ENCODE data around the gene LHX1. TPM values are rescaled to one million over a fixed set of nuclear protein-coding genes. Genes with fewer than 3 reads are reported as not detected.

LHX1 gene
- total RNA-seq, 1 experiment from 2014 or later = not detected

- Histone ChIP-seq H3K36me3 (ENCODE audit: insufficient read depth, low read length) (no peaks in the 10 kb centered on the region), H3K4me1 (ENCODE audit: low read length) (peaks cover 3% of the 10 kb centered on the region), H3K4me3 (ENCODE audit: low read length) (no peak overlapping the region), H3K79me2 (ENCODE audit: low read length) (no peaks in the 10 kb centered on the region), H3K27me3 (ENCODE audit: low read length) (no peaks in the 10 kb centered on the region), H3K9me2 (replicated peaks; ENCODE audit: insufficient read depth, low read length) (no peaks in the 10 kb centered on the region), H4K20me1 (ENCODE audit: insufficient read depth, low read depth, low read length) (no peaks in the 10 kb centered on the region), H3K4me2 (ENCODE audit: low read depth, low read length, poor library complexity, severe bottlenecking) (no peak overlapping the region), H3K9me3 (ENCODE audit: low read length) (no peaks in the 10 kb centered on the region), H2AFZ (ENCODE audit: low read length) (no peak overlapping the region), H3K27ac (ENCODE audit: low read length) (no peak overlapping the region), H3K9ac (ENCODE audit: low read length) (no peak overlapping the region)
- no peak for DNase-seq
Measured at GRCh38 chr17:36899250-36900159, 37.8 kb upstream of the LHX1 start.

- Histone ChIP-seq H3K36me3 (ENCODE audit: insufficient read depth, low read length) (no peaks in the 10 kb centered on the region), H3K4me3 (ENCODE audit: low read length) (no peak overlapping the region), H3K4me1 (ENCODE audit: low read length) (peaks cover 6% of the 10 kb centered on the region), H3K27me3 (ENCODE audit: low read length) (no peaks in the 10 kb centered on the region), H2AFZ (ENCODE audit: low read length) (no peak overlapping the region), H3K27ac (ENCODE audit: low read length) (no peak overlapping the region), H4K20me1 (ENCODE audit: insufficient read depth, low read depth, low read length) (no peaks in the 10 kb centered on the region), H3K79me2 (ENCODE audit: low read length) (no peaks in the 10 kb centered on the region), H3K9me2 (replicated peaks; ENCODE audit: insufficient read depth, low read length) (no peaks in the 10 kb centered on the region), H3K9ac (ENCODE audit: low read length) (no peak overlapping the region), H3K4me2 (ENCODE audit: low read depth, low read length, poor library complexity, severe bottlenecking) (no peak overlapping the region), H3K9me3 (ENCODE audit: low read length) (no peaks in the 10 kb centered on the region)
- no peak for DNase-seq
Measured at GRCh38 chr17:36900160-36900512, 37.1 kb upstream of the LHX1 start.

- Histone ChIP-seq H2AFZ (ENCODE audit: low read length) (no peak overlapping the region), H3K9me2 (replicated peaks; ENCODE audit: insufficient read depth, low read length) (no peaks in the 10 kb centered on the region), H3K4me2 (ENCODE audit: low read depth, low read length, poor library complexity, severe bottlenecking) (no peak overlapping the region), H3K9ac (ENCODE audit: low read length) (no peak overlapping the region), H3K27ac (ENCODE audit: low read length) (no peak overlapping the region), H3K9me3 (ENCODE audit: low read length) (no peaks in the 10 kb centered on the region), H3K27me3 (ENCODE audit: low read length) (no peaks in the 10 kb centered on the region), H3K79me2 (ENCODE audit: low read length) (no peaks in the 10 kb centered on the region), H3K4me3 (ENCODE audit: low read length) (no peak overlapping the region), H4K20me1 (ENCODE audit: insufficient read depth, low read depth, low read length) (no peaks in the 10 kb centered on the region), H3K36me3 (ENCODE audit: insufficient read depth, low read length) (no peaks in the 10 kb centered on the region), H3K4me1 (ENCODE audit: low read length) (peaks cover 6% of the 10 kb centered on the region)
- DNase-seq = no peak
Measured at GRCh38 chr17:36901506-36901905, 35.8 kb upstream of the LHX1 start.

GRCh38 chr17:36907407-36907806, 29.9 kb upstream of the LHX1 start:
- Histone ChIP-seq H4K20me1 (ENCODE audit: insufficient read depth, low read depth, low read length) (no peaks in the 10 kb centered on the region), H3K27ac (ENCODE audit: low read length) (no peak overlapping the region), H3K79me2 (ENCODE audit: low read length) (no peaks in the 10 kb centered on the region), H3K9me3 (ENCODE audit: low read length) (no peaks in the 10 kb centered on the region), H2AFZ (ENCODE audit: low read length) (no peak overlapping the region), H3K4me1 (ENCODE audit: low read length) (peaks cover 6% of the 10 kb centered on the region), H3K4me3 (ENCODE audit: low read length) (no peak overlapping the region), H3K36me3 (ENCODE audit: insufficient read depth, low read length) (no peaks in the 10 kb centered on the region), H3K4me2 (ENCODE audit: low read depth, low read length, poor library complexity, severe bottlenecking) (no peak overlapping the region), H3K9ac (ENCODE audit: low read length) (no peak overlapping the region), H3K9me2 (replicated peaks; ENCODE audit: insufficient read depth, low read length) (no peaks in the 10 kb centered on the region), H3K27me3 (ENCODE audit: low read length) (no peaks in the 10 kb centered on the region)
- DNase-seq = no peak

GRCh38 chr17:36910513-36910912, 26.8 kb upstream of the LHX1 start:
- Histone ChIP-seq H2AFZ (ENCODE audit: low read length) (no peak overlapping the region), H3K9ac (ENCODE audit: low read length) (no peak overlapping the region), H3K27me3 (ENCODE audit: low read length) (no peaks in the 10 kb centered on the region), H3K4me2 (ENCODE audit: low read depth, low read length, poor library complexity, severe bottlenecking) (no peak overlapping the region), H3K79me2 (ENCODE audit: low read length) (no peaks in the 10 kb centered on the region), H3K4me1 (ENCODE audit: low read length) (no peaks in the 10 kb centered on the region), H3K9me2 (replicated peaks; ENCODE audit: insufficient read depth, low read length) (no peaks in the 10 kb centered on the region), H3K27ac (ENCODE audit: low read length) (no peak overlapping the region), H3K9me3 (ENCODE audit: low read length) (no peaks in the 10 kb centered on the region), H4K20me1 (ENCODE audit: insufficient read depth, low read depth, low read length) (no peaks in the 10 kb centered on the region), H3K4me3 (ENCODE audit: low read length) (no peak overlapping the region), H3K36me3 (ENCODE audit: insufficient read depth, low read length) (no peaks in the 10 kb centered on the region)
- DNase-seq = no peak

- Histone ChIP-seq H4K20me1 (ENCODE audit: insufficient read depth, low read depth, low read length) (no peaks in the 10 kb centered on the region), H3K9ac (ENCODE audit: low read length) (no peak overlapping the region), H3K4me1 (ENCODE audit: low read length) (no peaks in the 10 kb centered on the region), H3K9me3 (ENCODE audit: low read length) (no peaks in the 10 kb centered on the region), H3K27ac (ENCODE audit: low read length) (no peak overlapping the region), H3K79me2 (ENCODE audit: low read length) (no peaks in the 10 kb centered on the region), H3K27me3 (ENCODE audit: low read length) (no peaks in the 10 kb centered on the region), H3K4me3 (ENCODE audit: low read length) (no peak overlapping the region), H3K36me3 (ENCODE audit: insufficient read depth, low read length) (no peaks in the 10 kb centered on the region), H2AFZ (ENCODE audit: low read length) (no peak overlapping the region), H3K4me2 (ENCODE audit: low read depth, low read length, poor library complexity, severe bottlenecking) (no peak overlapping the region), H3K9me2 (replicated peaks; ENCODE audit: insufficient read depth, low read length) (no peaks in the 10 kb centered on the region)
- DNase-seq = no peak
Measured at GRCh38 chr17:36911001-36911400, 26.3 kb upstream of the LHX1 start.

GRCh38 chr17:36913132-36913531, 24.1 kb upstream of the LHX1 start:
- H3K4me3 ChIP-seq (ENCODE audit: low read length) = no peak overlapping the region
- H3K9ac ChIP-seq (ENCODE audit: low read length) = no peak overlapping the region
- no peak overlapping the region for H3K27ac ChIP-seq (ENCODE audit: low read length)
- no peak for DNase-seq
- no peaks in the 10 kb centered on the region for H3K9me3 ChIP-seq (ENCODE audit: low read length)
- H3K36me3 ChIP-seq (ENCODE audit: insufficient read depth, low read length) = no peaks in the 10 kb centered on the region
- H3K27me3 ChIP-seq (ENCODE audit: low read length) = no peaks in the 10 kb centered on the region
- no peaks in the 10 kb centered on the region for H3K79me2 ChIP-seq (ENCODE audit: low read length)
- H3K4me2 ChIP-seq (ENCODE audit: low read depth, low read length, poor library complexity, severe bottlenecking) = no peak overlapping the region
- H3K9me2 ChIP-seq (replicated peaks; ENCODE audit: insufficient read depth, low read length) = no peaks in the 10 kb centered on the region
- H4K20me1 ChIP-seq (ENCODE audit: insufficient read depth, low read depth, low read length) = no peaks in the 10 kb centered on the region
- H2AFZ ChIP-seq (ENCODE audit: low read length) = no peak overlapping the region
- no peaks in the 10 kb centered on the region for H3K4me1 ChIP-seq (ENCODE audit: low read length)

- Histone ChIP-seq H3K9me2 (replicated peaks; ENCODE audit: insufficient read depth, low read length) (no peaks in the 10 kb centered on the region), H3K27ac (ENCODE audit: low read length) (no peak overlapping the region), H3K79me2 (ENCODE audit: low read length) (no peaks in the 10 kb centered on the region), H4K20me1 (ENCODE audit: insufficient read depth, low read depth, low read length) (no peaks in the 10 kb centered on the region), H3K9me3 (ENCODE audit: low read length) (no peaks in the 10 kb centered on the region), H3K9ac (ENCODE audit: low read length) (no peak overlapping the region), H2AFZ (ENCODE audit: low read length) (no peak overlapping the region), H3K4me3 (ENCODE audit: low read length) (no peak overlapping the region), H3K4me1 (ENCODE audit: low read length) (no peaks in the 10 kb centered on the region), H3K4me2 (ENCODE audit: low read depth, low read length, poor library complexity, severe bottlenecking) (no peak overlapping the region), H3K36me3 (ENCODE audit: insufficient read depth, low read length) (no peaks in the 10 kb centered on the region), H3K27me3 (ENCODE audit: low read length) (no peaks in the 10 kb centered on the region)
- no peak for DNase-seq
Measured at GRCh38 chr17:36918211-36918691, 19.0 kb upstream of the LHX1 start.

Data from Karpas-422 (cell line).